GM18873 (cell line): ENCODE results near the gene ANKRD10.

Experiments
- ATAC-seq: cut with Tn5 transposase; IDR thresholded peaks from one replicate; pipeline ENCODE4 v1.9.1; 2021; ENCODE audit warnings: mild to moderate bottlenecking, moderate library complexity, moderate number of reproducible peaks; ENCODE audit not compliant: unreplicated experiment, low FRiP score

The ANKRD10 gene

GRCh38 chr13:110945928-110946570 is 31.2 kb upstream of the ANKRD10 start:
- ATAC-seq, result no peak

GRCh38 chr13:110944968-110945927 is 30.4 kb upstream of the ANKRD10 start:
- no peak for ATAC-seq

- peak; percentile 53 for ATAC-seq
Observed at GRCh38 chr13:110944121-110944967, 29.5 kb upstream of the ANKRD10 start.

- peak; percentile 60 for ATAC-seq
Observed at GRCh38 chr13:110942248-110942981, 27.5 kb upstream of the ANKRD10 start.

- no peak for ATAC-seq
Observed at GRCh38 chr13:110938662-110939421, 24.0 kb upstream of the ANKRD10 start.

GRCh38 chr13:110937511-110938285 is 22.8 kb upstream of the ANKRD10 start:
- ATAC-seq, result no peak

- no peak for ATAC-seq
Observed at GRCh38 chr13:110936519-110936918, 21.6 kb upstream of the ANKRD10 start.

- ATAC-seq, result no peak
Observed at GRCh38 chr13:110932588-110932987, 17.7 kb upstream of the ANKRD10 start.

- no peak for ATAC-seq
Observed at GRCh38 chr13:110929104-110929777, 14.4 kb upstream of the ANKRD10 start.

- no peak for ATAC-seq
Observed at GRCh38 chr13:110925023-110925612, 10.2 kb upstream of the ANKRD10 start.

GRCh38 chr13:110924639-110924934 is 9.7 kb upstream of the ANKRD10 start:
- no peak for ATAC-seq

- ATAC-seq, result no peak
Observed at GRCh38 chr13:110923777-110924638, 9.1 kb upstream of the ANKRD10 start.

- no peak for ATAC-seq
Observed at GRCh38 chr13:110923086-110923485, 8.2 kb upstream of the ANKRD10 start.

- ATAC-seq, result no peak
Observed at GRCh38 chr13:110922506-110922905, 7.6 kb upstream of the ANKRD10 start.

GRCh38 chr13:110921695-110922094 is 6.8 kb upstream of the ANKRD10 start:
- no peak for ATAC-seq

- ATAC-seq, result no peak
Observed at GRCh38 chr13:110921209-110921608, 6.3 kb upstream of the ANKRD10 start.

- no peak for ATAC-seq
Observed at GRCh38 chr13:110920038-110920437, 5.2 kb upstream of the ANKRD10 start.
